Right atrium auricular region (tissue), 2 donors: ENCODE results near the gene UNCX. TPM values are rescaled to one million over a fixed set of nuclear protein-coding genes. Genes with fewer than 3 reads are reported as not detected.

Experiments
- DNase-seq: peaks from one replicate; pipeline ENCODE4 v3.0.0-alpha.2; 2019; ENCODE audit warnings: low spot score
- H3K27ac ChIP-seq, 2 donors: fragments of 200-600 bp; sonication (generic); 1 replicate in 1 of 2; 2 replicates in 1 of 2; pipeline ENCODE4 v1.5.1; 2016 to 2019
- H3K27me3 ChIP-seq, 2 donors: fragments of 200-600 bp; sonication (generic); one replicate each; pipeline versions ENCODE4 v1.5.1 to v1.6.0; 2017 to 2019
- H3K36me3 ChIP-seq: fragments of 200-600 bp; sonication (generic); one replicate; pipeline ENCODE4 v1.5.1; 2016
- H3K4me1 ChIP-seq, 2 donors: fragments of 200-600 bp; sonication (generic); one replicate each; pipeline versions ENCODE4 v1.5.1 to v1.6.0; 2017 to 2019
- H3K4me3 ChIP-seq, 2 donors: fragments of 200-600 bp; sonication (generic); 1 replicate in 1 of 2; 2 replicates in 1 of 2; pipeline ENCODE4 v1.5.1; 2017 to 2019; ENCODE audit warnings: mild to moderate bottlenecking in 1 of 2, moderate library complexity in 1 of 2
- H3K9me3 ChIP-seq, 2 donors: fragments of 200-600 bp; sonication (generic); one replicate each; pipeline ENCODE4 v1.5.1; 2019
- total RNA-seq, 2 donors: library from RNA; depleted of rRNA; stranded (reverse); fragments of >200 nt; gene quantifications; one replicate each; pipeline ENCODE4 v1.1.0, GENCODE V29; 2016
- TF ChIP-seq, protein P1 (sequence below), 2 donors: fragments of 200-600 bp; sonication (generic); IDR thresholded peaks; one replicate each; pipeline ENCODE4 v1.5.1; 2019; ENCODE audit warnings: antibody characterized with exemption in 2 of 2

UNCX gene
- total RNA-seq, 2 donors from 2014 or later = not detected

DNA sequence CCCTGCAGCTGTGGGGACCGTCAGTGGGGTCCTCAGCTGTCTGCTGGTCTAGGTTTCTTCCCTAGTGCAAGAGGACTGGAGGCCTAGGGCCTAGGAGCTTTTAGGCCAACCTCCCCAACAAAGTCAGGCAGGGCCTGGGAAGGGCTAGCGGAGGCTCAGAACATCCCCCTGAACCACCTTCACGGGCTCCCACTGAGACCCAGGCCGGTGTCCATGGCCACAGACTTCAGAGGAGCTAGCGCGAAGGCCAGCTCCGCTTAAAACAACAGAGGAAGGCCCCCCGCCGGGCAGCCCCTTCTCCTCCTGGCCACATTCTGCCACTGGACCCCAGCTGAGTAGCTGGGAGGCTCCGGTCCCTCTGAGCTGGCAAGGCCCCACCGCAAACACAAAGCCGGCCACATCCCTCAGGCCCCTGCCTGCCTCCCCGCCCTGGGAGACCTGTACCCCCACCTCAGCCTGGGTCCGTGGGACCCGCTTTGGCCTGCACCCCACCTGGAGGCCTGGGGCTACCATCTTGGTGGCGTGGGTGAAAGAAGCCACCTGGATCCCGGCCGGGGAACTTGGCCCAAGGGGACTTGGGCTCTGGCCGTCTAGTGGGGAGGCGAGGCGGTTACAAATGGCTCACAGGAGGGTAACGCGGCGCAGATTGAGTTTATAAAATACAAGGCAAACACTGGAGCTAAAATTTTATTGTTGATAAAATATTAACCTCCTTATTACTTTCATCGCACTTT is 5.4 kb upstream of the UNCX start:
- H3K27ac ChIP-seq = no peak overlapping the region
- TF ChIP-seq, protein P1, sequence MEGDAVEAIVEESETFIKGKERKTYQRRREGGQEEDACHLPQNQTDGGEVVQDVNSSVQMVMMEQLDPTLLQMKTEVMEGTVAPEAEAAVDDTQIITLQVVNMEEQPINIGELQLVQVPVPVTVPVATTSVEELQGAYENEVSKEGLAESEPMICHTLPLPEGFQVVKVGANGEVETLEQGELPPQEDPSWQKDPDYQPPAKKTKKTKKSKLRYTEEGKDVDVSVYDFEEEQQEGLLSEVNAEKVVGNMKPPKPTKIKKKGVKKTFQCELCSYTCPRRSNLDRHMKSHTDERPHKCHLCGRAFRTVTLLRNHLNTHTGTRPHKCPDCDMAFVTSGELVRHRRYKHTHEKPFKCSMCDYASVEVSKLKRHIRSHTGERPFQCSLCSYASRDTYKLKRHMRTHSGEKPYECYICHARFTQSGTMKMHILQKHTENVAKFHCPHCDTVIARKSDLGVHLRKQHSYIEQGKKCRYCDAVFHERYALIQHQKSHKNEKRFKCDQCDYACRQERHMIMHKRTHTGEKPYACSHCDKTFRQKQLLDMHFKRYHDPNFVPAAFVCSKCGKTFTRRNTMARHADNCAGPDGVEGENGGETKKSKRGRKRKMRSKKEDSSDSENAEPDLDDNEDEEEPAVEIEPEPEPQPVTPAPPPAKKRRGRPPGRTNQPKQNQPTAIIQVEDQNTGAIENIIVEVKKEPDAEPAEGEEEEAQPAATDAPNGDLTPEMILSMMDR (IDR thresholded peaks at IDR 0.05) = no peak
- H3K36me3 ChIP-seq = no peaks in the 10 kb centered on the region
- no peak overlapping the region for H3K4me3 ChIP-seq
- H3K27me3 ChIP-seq = peaks cover 49 to 87% of the 10 kb centered on the region in 2 donors
- no peak for DNase-seq
- peaks cover 0 to 21% of the 10 kb centered on the region in 2 donors for H3K4me1 ChIP-seq
- no peaks in the 10 kb centered on the region for H3K9me3 ChIP-seq

DNA sequence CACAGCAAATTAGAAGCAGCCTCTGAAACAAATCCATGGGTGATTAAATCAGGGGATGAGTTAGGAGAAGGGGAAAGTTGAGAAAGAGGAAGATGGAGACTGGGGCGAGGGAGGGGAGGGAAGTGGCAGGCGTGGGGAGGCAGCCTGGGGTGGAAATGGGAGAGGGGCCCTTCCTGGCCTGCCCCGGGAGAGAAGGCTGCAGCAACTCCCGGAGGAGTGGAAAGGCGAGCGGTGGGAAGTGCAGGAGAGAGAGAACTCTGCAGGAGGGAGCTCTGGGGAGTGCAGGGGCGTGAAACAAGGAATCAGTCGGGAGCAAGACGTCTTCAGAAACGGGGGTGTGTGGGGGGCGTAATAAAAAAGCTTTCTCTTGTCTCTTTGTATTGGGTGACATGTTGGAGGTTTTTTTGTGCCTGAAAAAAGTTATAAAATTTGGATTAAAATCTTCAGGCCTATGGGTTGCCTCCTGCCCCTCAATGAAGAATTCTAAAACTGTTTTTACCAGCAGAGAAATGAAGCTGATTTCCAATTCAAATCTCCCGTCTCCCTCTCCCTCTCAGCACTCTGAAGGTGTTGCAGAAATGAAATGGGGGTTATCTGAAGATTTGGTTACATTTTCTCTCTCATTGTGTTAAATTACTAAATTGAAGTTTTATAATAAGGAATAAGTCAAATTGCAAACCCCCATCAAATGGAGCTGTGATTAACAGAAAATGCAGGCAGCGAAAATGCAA is 4.7 kb upstream of the UNCX start:
- H3K27ac ChIP-seq = no peak overlapping the region
- H3K4me1 ChIP-seq = peaks cover 0 to 21% of the 10 kb centered on the region in 2 donors
- TF ChIP-seq, protein P1 (IDR thresholded peaks at IDR 0.05) = no peak
- H3K36me3 ChIP-seq = no peaks in the 10 kb centered on the region
- peaks cover 49 to 91% of the 10 kb centered on the region in 2 donors for H3K27me3 ChIP-seq
- no peaks in the 10 kb centered on the region for H3K9me3 ChIP-seq
- H3K4me3 ChIP-seq = no peak overlapping the region
- DNase-seq = no peak

DNA sequence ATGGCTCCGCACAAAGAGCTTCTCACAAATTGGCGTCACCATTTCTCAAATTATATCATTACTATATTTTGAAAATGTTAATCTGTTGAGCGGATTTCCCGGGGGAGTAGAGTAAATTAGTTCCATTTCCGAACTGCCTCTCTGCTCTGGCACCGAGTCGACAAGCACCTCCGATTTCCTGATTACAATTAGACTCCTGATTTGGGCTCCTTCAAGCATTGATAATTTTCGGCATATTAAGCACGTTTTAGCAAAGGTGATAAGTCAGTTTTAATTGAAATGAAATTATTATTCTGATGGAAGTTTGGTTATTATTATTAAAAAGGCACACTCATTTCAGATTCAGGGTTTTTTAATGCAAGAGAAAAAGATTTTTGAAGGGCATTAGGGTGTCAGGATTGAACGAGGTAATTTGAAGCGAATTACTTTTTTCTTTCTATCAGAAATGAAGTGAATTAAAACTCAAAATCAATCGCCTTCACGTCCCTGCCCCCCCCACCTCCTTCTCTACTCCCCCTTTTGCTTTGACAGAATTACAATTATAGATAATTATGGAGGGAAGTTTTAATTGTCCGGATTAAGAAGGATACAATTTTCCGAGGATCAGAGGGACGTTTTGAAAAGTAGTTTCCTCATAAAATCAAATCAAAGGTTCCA is 4.0 kb upstream of the UNCX start:
- Histone ChIP-seq H3K36me3 (no peaks in the 10 kb centered on the region), H3K27ac (no peak overlapping the region), H3K4me3 (no peak overlapping the region), H3K27me3 (peaks cover 53 to 93% of the 10 kb centered on the region in 2 donors), H3K4me1 (peaks cover 0 to 21% of the 10 kb centered on the region in 2 donors), H3K9me3 (no peaks in the 10 kb centered on the region)
- DNase-seq = no peak
- TF ChIP-seq, protein P1 (IDR thresholded peaks at IDR 0.05) = no peak

DNA sequence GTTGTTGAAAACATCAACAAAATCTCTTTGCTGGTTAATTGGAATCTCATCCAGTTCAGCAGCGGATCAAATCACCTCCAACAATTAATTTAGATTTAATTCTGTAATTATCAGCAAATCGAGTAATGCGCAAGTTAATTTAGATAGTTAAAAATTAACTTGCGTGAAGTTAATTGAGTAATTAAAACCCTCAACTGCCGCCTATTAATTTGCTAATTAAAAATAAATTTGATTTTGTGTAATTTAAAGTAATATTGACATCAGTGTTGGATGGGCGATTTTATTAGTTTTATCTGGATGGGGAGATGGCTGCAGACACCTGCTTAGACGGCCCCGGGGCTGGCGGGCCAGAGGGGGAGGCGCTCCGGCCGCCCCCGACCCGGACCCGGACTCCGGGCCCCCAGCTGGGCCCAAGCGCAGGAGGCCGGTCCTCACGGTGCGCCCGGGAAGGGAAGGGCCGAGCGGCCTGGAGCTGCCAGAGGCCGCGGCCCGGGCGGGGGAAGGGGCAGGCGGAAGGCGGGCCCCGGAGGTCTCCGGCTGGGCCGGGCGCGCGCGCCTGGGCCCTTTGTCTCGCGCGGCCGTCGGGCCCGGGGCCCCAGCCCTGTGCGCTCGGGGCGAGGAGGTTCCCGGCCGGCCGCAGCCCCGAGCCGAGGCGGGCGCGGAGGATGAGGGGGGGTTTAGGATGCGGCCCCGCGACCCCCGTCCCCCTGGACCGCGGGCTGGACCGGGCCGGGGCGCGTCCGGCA is 3.3 kb upstream of the UNCX start:
- H3K4me1 ChIP-seq = peaks cover 0 to 14% of the 10 kb centered on the region in 2 donors
- no peak for DNase-seq

DNA sequence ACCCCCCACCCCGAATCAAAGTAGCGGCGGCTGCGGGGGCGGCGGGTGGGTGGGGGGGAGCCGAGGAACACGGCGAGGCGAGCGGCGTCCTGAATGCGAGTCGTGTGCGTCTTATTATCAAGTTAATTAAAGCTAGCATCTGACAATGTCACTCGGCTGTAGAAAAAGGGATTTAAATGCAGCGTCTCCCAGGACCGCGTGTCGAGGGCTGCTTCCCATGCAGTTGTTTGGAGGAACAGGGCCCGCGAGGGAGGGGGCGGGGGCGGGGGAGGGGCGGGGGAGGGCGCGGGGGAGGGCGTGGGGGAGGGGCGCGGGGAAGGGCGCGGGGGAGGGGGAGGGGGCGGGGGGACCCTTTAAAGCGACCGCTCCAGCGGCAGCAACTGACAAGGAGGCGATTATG is 2.7 kb upstream of the UNCX start:
- Histone ChIP-seq H3K27me3 (peaks cover 50 to 94% of the 10 kb centered on the region in 2 donors), H3K4me1 (peaks cover 0 to 11% of the 10 kb centered on the region in 2 donors), H3K4me3 (no peak overlapping the region), H3K36me3 (no peaks in the 10 kb centered on the region), H3K27ac (no peak overlapping the region), H3K9me3 (no peaks in the 10 kb centered on the region)
- DNase-seq = no peak
- TF ChIP-seq, protein P1 (IDR thresholded peaks at IDR 0.05) = no peak

More for the DNA sequence above, 3.3 kb upstream of the UNCX start:
- no peak overlapping the region for H3K4me3 ChIP-seq
- H3K27ac ChIP-seq = no peak overlapping the region
- TF ChIP-seq, protein P1 (IDR thresholded peaks at IDR 0.05) = no peak
- no peaks in the 10 kb centered on the region for H3K36me3 ChIP-seq
- H3K27me3 ChIP-seq = peaks cover 54 to 93% of the 10 kb centered on the region in 2 donors
- no peaks in the 10 kb centered on the region for H3K9me3 ChIP-seq
